Putamen (tissue), 1 donor: Measurements from ENCODE around the gene ARPP21.

Experiments used
- DNase-seq: peaks from one replicate; pipeline ENCODE4 v3.0.0-alpha.2; 2016; ENCODE audit warnings: low spot score

The ARPP21 gene

DNA sequence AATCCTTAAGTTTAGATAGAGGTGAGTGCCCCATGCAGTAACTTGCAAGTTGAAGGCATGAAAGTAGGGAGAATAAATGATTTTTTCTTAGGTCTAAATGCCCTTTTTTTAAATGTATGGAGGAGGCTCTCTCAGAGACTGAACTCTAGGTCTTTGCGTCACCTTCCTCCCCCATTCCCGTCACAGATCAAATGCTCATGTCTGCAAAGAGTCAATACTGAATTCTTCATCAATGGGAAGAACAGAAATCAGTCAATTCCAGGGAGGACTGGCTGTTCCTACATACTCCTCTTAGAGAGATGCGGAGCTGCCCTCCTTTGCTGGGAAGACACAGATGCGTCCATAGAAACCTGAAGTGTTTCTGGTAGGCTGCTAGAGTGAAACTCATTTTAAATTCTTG is 98.2 kb downstream of the ARPP21 start:
- peak; percentile 62 for DNase-seq

DNA sequence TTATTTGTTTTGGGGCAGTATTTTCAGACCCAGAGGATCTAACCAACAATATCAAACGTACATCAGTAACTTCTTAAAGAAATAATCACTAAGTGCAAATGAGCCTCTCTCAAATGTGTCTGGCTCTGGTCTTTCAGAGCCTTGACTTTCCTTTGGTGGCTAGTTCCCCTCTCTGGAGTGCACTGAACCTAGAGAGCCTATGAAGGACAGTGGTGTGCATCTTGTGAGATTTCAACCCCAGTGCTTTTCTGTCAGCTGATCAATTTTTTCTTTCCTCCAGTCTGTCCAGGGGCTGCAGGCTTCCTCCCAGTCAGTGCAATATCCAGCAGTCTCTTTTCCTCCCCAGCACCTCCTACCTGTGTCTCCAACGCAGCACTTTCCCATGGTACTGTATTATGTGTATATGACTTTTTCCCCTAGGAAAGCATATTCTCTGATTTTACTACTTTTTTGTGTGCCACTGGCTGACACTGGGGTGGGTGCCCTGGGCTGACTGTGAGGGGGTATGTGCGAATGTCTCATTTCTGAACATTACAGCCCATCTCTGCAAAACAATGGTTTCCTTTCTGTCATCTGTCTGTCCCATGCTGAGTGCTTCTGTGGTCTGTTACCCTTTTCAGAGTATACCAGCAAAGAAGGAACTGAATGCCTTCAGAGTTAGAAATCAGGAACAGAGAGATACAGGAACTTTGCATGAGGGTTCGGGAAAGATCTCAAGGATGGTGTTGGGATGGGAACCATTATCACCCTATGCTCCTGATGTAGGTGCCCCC is 98.8 kb downstream of the ARPP21 start:
- no peak for DNase-seq

DNA sequence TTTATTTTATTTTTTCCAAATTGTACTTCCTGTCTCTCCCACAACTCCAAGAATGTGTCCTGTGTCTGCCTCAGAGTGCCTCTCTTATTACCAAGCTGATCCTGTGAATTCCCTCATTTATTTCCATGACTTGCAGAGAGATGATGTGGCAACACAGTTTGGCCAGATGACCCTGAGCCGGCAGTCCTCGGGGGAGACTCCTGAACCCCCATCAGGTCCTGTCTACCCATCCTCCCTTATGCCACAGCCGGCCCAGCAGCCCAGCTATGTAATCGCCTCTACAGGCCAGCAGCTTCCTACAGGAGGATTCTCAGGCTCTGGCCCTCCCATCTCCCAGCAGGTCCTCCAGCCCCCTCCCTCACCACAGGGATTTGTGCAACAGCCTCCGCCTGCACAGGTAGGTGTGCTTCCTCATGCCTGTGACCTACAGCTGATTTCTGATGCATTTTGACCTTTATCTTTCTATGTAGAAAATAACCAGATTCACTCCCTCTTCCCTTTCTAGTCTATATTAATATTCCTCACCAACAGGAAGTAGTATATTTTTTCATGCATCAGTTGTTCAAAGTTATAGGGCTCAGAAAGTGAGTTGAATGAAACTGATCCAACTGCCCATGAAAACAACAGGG is 100.0 kb downstream of the ARPP21 start:
- DNase-seq, result no peak

DNA sequence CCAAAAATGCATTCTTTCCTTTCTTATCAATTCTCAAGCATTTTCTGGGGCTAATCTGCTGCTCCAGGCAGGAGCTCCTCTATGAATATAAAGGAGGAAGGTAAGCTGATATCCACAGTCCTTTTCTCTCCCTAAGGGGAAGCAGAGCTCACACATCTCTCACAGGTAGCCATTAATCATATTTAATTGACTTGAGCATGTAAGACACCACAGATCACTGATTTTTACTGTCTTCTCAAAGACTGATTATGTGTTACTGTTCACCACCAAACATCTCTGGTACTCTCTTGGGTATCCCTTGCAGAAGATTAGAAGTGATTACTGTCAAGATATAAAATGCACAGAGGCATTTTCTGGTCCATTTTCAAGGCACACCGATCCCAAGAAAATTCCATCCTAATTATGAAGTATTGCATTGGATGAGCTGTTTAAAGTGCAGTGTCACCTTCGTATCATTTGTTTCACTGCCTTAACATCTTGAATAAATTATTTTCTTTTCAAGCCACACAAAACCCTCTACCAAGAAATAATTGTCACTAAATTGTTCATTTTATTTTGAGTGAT is 100.7 kb downstream of the ARPP21 start:
- no peak for DNase-seq

DNA sequence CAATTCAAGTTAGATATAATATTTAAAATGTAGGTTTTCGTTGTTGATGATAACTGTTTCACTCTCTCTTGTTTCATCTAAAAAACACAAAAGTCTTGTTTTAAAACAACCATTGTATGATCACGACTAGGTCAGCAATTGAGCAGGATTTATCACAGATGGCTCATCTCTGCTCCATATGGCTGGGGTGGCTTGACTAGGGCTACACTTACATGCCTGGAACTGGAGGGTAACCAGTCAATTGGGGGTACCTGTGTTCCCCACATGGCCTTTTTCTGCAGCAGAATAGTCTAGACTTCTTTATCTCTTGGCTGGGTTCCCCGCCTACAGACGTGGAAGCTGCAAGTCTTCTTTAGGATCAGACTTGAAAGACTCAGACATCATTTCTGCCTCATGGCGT is 103.9 kb downstream of the ARPP21 start:
- DNase-seq, result no peak

DNA sequence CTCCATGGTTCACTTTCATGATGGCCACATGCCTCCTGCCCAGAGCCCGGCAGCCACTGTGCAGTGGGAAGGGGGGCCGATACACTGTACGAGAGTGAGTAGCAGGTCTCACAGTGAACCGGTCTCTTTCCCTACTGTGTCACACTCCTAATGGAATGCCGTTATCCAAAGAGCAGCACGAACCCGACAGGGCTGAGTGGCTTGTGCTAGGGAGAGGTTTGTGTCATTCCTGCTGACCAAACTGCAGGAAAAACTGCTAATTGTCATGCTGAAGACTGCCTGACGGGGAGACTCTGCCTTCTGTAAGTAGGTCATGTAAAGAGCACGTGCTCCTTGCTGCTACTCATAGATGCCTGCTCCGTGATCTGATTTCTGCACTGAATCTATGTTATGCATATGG is 105.1 kb downstream of the ARPP21 start:
- DNase-seq, result no peak

DNA sequence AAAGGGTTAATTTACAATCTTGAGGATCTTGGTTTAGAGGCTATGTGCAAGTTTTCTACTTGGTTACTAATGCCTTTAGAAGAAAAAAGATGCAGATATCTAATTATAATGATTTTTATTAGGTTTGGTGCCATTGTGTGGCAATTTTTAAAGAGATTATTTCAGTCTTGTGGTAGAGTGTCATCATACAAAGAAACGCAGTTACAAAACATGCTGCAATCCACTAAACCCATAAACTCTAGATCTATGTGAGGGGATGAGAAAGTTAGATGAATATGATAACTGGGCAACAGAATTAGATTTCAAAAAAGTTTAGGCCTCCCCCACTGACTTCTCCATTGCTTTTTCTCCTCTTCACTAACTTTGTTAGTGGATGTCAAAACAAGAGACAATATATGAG is 106.0 kb downstream of the ARPP21 start:
- DNase-seq, result no peak

- DNase-seq, result no peak
Measured at GRCh38 chr3:35745802-35746484, 106.6 kb downstream of the ARPP21 start.

GRCh38 chr3:35746492-35746891 is 107.2 kb downstream of the ARPP21 start:
- DNase-seq, result no peak

- no peak for DNase-seq
Measured at GRCh38 chr3:35748144-35748543, 108.8 kb downstream of the ARPP21 start.

- no peak for DNase-seq
Measured at GRCh38 chr3:35751207-35751606, 111.9 kb downstream of the ARPP21 start.

DNA sequence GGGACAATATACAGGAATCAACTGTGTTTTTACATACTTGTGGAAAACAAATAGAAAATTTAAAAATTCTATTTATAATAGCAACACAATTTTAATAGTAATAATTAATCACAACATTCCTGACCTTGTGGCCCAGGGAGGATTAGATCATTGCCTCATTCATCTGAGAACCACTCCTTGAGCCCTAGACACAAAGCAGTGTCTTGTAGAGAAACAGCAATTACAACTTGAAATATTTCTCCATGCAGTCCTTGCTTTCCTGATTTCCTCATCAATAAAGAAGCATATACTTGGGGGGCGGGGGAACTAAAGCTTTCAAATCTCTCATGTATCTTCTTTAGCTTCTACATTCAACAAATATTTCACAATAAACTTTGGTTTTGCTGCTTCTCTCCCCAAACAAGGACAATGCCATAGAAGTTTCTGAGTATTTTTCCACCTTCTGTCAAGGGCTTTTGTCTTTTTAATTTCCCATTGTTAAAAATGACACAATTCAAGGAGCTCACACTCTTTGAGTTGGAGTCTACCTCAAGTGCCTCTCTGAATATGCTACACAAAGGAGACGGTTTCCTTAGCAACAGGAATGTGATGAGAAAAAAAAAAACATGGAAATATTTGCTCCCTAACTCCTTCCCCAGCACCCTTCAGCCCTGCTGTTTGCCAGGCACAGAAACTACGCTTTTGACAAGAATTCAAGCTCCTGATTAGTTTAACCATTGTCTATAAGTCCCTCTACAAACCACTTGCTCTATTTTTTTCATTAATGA is 118.8 kb downstream of the ARPP21 start:
- peak; percentile 56 for DNase-seq

DNA sequence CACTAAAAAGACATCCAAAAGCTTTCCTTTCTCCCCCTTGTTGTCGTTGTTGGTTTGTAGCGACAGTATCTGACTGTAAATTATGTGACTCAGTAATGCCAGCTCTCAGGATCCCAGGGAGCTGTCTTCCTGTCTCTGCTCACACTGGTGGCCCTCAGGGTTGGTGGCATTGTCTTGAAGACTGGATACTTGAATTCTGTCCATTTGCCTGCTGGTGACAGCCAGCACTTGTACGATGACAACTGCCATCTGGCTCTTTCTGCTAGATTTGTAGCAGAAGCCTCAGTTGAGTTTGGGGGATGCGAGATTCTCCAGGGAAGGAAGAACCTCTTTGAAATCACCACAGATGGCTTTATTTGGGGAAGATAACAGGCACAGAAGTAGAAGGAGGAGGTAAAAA is 120.8 kb downstream of the ARPP21 start:
- DNase-seq, result no peak

- DNase-seq, result no peak
Measured at GRCh38 chr3:35761311-35761710, 122.0 kb downstream of the ARPP21 start.

- DNase-seq, result peak; percentile 46
Measured at GRCh38 chr3:35772381-35773015, 133.2 kb downstream of the ARPP21 start.

- DNase-seq, result no peak
Measured at GRCh38 chr3:35773417-35773816, 134.1 kb downstream of the ARPP21 start.

GRCh38 chr3:35776346-35776745 is 137.0 kb downstream of the ARPP21 start:
- no peak for DNase-seq

- DNase-seq, result no peak
Measured at GRCh38 chr3:35777065-35777464, 137.7 kb downstream of the ARPP21 start.

DNA sequence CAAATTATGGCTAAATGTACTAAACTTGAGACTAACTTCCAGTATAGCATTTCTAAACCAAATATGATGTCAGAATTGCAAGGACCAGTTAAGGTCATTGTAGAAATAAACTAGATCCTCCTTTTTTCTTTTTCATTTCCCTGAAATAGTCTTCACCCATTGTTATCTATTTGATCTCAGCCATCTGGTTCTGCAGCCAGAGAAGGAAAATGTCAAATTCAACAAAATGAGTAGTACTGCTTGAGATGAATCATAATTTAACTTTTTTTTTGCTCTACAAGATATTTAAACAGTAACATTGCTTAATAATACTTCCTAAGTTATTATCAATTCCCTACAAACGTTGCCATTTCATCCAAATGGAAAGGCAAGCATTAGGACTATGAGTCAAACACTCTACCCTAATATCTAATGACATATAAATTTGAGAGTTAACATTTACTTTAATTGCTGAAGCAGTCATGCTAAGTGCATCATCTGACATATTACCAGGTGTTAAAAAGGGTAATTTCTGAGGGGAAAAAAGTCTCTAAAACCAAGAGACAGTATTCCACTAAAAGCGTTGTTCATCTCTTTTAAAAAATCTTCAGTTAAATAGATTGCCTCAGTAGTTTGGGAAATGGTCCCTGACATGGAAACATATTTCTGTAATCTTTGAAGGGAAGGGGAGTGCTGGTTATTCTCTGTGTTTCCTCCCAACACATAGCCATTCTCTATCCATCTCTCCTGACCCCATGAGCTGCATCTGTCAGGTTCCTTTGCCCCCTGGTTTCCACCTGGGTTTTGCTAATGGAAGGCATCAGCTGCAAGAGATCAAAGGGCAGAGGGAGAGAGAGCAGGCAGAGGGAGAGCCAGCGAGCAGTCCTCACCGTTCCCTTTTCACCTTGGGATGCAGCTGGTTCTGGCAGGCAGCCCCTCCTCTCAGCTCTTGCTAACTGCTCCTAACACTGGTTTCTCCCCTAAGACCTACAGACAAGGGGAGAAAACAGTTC is 138.5 kb downstream of the ARPP21 start:
- no peak for DNase-seq

GRCh38 chr3:35779611-35780010 is 140.3 kb downstream of the ARPP21 start:
- no peak for DNase-seq
